Bronchial epithelial cell (primary cell): ENCODE data around the gene NUTM1. TPM values are rescaled to one million over a fixed set of nuclear protein-coding genes. Genes with fewer than 3 reads are reported as not detected.
A peak's percentile ranks its signal among the peaks of the same experiment; 100 is the strongest.

Experiments used
- DNase-seq: peaks from one replicate; pipeline ENCODE4 v3.0.0-alpha.2; 2010; ENCODE audit warnings: low read depth
- FAIRE-seq: peaks from 2 replicates; lab custom pipeline; 2011; peaks lifted over from hg19 to GRCh38; lab: Jason Lieb, UNC
- H3K27me3 ChIP-seq: 2 replicates; pipeline ENCODE4 v1.5.1; 2011; ENCODE audit warnings: low read length; ENCODE audit not compliant: control insufficient read depth, insufficient read depth
- H3K36me3 ChIP-seq: 2 replicates; pipeline ENCODE4 v1.5.1; 2011; ENCODE audit warnings: low read length; ENCODE audit not compliant: control insufficient read depth, insufficient read depth
- H3K4me3 ChIP-seq: 2 replicates; pipeline ENCODE4 v1.5.1; 2011; ENCODE audit warnings: mild to moderate bottlenecking, low read depth, low read length, control low read depth
- total RNA-seq: library from RNA; depleted of rRNA; stranded (reverse); fragments of >200 nt; gene quantifications from 2 replicates; pipeline ENCODE4 v1.2.1, GENCODE V29; 2014
- TF ChIP-seq, protein P1 (sequence below): IDR thresholded peaks from 2 replicates; pipeline ENCODE4 v1.5.1; 2011; ENCODE audit warnings: mild to moderate bottlenecking, moderate library complexity, low read length, control low read depth, inconsistent platforms; ENCODE audit not compliant: insufficient read depth, severe bottlenecking

Gene NUTM1
- total RNA-seq, 1 donor from 2014 or later, result not detected

GRCh38 chr15:34358367-34358766, 15.3 kb downstream of the NUTM1 start:
- no peak for FAIRE-seq
- TF ChIP-seq, protein P1, sequence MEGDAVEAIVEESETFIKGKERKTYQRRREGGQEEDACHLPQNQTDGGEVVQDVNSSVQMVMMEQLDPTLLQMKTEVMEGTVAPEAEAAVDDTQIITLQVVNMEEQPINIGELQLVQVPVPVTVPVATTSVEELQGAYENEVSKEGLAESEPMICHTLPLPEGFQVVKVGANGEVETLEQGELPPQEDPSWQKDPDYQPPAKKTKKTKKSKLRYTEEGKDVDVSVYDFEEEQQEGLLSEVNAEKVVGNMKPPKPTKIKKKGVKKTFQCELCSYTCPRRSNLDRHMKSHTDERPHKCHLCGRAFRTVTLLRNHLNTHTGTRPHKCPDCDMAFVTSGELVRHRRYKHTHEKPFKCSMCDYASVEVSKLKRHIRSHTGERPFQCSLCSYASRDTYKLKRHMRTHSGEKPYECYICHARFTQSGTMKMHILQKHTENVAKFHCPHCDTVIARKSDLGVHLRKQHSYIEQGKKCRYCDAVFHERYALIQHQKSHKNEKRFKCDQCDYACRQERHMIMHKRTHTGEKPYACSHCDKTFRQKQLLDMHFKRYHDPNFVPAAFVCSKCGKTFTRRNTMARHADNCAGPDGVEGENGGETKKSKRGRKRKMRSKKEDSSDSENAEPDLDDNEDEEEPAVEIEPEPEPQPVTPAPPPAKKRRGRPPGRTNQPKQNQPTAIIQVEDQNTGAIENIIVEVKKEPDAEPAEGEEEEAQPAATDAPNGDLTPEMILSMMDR, result no peak
- H3K36me3 ChIP-seq, result peaks cover 10% of the 10 kb centered on the region

DNA sequence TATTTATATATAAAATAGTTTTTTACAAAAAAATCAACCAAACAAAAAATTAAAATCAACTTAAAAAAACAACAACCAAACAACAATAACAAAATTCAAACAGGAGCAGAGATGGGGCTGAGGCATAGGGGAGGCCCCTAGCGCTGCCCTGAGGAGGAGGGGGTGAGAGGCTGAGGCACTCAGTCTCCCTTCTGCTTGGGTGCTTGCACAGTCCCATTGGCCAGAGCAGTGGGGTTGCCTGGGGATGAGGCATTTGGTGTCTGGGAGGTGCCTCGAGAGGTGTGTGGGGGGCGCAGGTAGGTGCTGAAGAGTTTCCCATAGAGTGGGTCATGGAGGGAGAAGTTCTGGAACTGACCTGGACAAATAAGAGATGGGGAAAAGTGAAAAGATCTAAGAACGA, 15.8 kb downstream of the NUTM1 start:
- FAIRE-seq, result no peak
- Histone ChIP-seq H3K36me3 (peaks cover 10% of the 10 kb centered on the region), H3K4me3 (no peak overlapping the region), H3K27me3 (no peaks in the 10 kb centered on the region)
- TF ChIP-seq, protein P1, result no peak
- no peak for DNase-seq

More at GRCh38 chr15:34358367-34358766, 15.3 kb downstream of the NUTM1 start:
- Histone ChIP-seq H3K4me3 (no peak overlapping the region), H3K27me3 (no peaks in the 10 kb centered on the region)
- DNase-seq, result no peak

DNA sequence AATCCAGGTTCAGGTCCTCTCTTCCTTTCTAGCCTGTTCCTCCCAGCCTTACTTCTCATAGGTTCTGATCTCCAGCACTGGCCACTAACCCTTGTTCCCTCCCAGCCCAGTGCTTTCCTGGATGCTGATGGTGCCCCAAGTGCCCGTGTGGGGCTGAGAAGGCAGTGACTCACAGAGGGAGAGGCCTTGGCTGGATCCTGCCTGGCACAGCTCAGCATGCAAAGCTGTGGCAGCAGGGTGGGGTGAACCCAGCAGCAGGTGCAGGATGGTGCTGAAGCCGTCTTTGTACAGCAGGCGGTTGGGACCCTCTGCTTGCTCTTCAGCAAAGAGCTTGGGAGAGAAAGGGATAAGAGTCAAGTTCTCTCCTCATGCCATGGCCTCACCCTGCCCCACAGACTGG, 16.3 kb downstream of the NUTM1 start:
- no peaks in the 10 kb centered on the region for H3K27me3 ChIP-seq
- H3K36me3 ChIP-seq, result peaks cover 10% of the 10 kb centered on the region
- no peak for FAIRE-seq
- DNase-seq, result peak; percentile 33
- TF ChIP-seq, protein P1, result no peak
- no peak overlapping the region for H3K4me3 ChIP-seq

- no peak for FAIRE-seq
- Histone ChIP-seq H3K4me3 (no peak overlapping the region), H3K27me3 (no peaks in the 10 kb centered on the region), H3K36me3 (peaks cover 10% of the 10 kb centered on the region)
- DNase-seq, result peak; percentile 80
- TF ChIP-seq, protein P1, result no peak
Observed at GRCh38 chr15:34360298-34360697, 17.2 kb downstream of the NUTM1 start.

DNA sequence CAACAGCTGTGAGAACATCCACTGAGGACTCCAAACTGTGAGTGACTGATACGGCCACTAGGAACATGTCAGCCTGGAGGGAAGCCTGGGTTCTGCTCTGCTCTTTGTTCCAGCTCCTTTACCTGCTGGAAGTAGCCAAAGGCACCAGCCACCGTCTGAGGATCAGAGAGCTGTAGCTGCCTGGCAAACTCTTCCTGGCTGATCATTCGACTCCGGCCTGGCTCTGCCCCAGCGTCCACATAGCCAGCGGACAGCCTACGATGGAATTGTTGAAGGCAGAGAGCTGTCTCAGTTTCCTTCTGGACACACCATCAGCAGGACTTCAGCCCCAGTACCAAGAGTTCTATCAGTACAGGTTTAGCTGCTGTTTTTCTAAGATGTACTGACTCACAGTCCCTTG, 18.2 kb downstream of the NUTM1 start:
- DNase-seq (no peak), FAIRE-seq (no peak)
- H3K4me3 ChIP-seq, result no peak overlapping the region
- H3K27me3 ChIP-seq, result no peaks in the 10 kb centered on the region
- H3K36me3 ChIP-seq, result peaks cover 10% of the 10 kb centered on the region
- TF ChIP-seq, protein P1, result no peak

DNA sequence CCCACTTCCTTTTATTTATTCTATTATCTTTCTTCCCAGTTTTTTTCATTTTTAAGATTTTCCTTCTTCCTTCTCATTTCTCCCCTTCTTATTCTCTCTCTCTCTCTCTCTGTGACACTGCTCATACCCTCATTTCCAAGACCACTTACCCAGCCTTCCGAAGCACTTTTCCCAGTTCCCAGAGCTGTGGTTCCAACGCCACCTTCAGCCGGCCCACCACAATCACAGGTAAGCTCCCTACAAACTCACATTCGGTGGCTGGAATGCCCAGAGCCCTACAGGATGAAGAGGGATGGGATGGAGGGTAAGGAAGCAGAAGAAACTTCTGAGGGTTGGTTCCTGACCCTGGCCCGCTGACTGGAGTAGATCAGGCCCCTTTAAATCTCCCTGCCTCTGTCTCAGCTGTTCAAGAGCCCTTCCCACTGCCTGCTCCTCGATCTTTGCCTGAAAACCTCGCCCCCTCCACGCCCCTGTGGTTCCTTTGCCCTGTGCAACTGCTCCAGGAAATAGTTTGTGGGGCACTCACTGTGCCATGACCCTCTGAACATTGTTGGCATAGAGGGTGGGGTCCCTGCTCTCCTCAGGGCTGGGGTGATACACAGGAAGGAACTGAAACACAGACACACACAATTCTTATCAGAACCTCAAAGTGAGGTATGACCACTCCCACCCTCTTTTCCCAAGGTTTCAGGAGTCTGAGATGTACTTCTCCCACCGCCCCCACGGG, 19.1 kb downstream of the NUTM1 start:
- FAIRE-seq, result no peak
- no peaks in the 10 kb centered on the region for H3K27me3 ChIP-seq
- no peak for DNase-seq
- H3K4me3 ChIP-seq, result no peak overlapping the region
- H3K36me3 ChIP-seq, result peaks cover 10% of the 10 kb centered on the region
- TF ChIP-seq, protein P1, result no peak
